Retina (tissue), 1 donor: ENCODE data around the gene DNAJC11.
"Not testable (repeated sequence)": the region's sequence is repeated elsewhere in the genome, so short reads cannot be mapped to it uniquely, and the experiment has no call there.

Experiments
- DNase-seq: peaks from one replicate; pipeline ENCODE4 v3.0.0-alpha.2; 2016

The DNAJC11 gene, protein sequence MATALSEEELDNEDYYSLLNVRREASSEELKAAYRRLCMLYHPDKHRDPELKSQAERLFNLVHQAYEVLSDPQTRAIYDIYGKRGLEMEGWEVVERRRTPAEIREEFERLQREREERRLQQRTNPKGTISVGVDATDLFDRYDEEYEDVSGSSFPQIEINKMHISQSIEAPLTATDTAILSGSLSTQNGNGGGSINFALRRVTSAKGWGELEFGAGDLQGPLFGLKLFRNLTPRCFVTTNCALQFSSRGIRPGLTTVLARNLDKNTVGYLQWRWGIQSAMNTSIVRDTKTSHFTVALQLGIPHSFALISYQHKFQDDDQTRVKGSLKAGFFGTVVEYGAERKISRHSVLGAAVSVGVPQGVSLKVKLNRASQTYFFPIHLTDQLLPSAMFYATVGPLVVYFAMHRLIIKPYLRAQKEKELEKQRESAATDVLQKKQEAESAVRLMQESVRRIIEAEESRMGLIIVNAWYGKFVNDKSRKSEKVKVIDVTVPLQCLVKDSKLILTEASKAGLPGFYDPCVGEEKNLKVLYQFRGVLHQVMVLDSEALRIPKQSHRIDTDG

DNA sequence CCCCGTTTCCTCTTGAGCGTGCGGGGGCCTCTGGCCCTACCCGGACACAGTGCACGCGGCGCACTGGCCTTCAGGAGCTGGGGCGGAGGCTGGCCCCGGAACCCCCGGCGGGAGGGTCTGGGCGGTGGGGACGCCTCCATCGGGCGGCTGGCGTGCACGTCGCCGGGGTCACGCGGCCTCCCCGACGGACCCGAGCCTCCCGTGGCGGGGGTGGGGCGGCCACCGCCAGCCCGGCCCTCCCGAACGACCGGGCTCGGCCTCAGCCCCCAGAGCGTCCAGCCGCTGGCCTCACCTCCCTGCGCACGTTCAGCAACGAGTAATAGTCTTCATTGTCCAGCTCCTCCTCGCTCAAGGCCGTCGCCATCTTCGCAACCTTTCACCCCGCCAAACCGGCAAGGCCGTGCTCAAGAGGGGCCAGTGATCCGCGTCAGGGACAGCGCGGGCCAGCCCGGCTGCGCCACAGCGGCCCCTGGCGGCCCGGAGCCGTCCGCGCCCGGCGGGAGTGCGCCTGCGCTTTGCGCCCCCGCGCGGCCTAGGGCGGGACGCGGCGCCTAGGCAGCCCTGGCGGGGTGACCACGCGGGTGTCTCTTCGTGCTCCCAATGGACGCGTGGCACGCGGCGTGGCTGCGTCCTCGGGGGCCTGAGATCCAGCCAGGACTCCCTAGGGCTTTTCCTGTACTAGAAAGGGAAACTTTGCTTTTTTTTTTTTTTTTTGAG, at the start of gene DNAJC11:
Gene DNAJC11 (minus strand): TSS at position 380 of the 717 bp plus-strand sequence. CDS start 16 bp downstream, at position 364.
- DNase-seq, result peak; percentile 87

DNA sequence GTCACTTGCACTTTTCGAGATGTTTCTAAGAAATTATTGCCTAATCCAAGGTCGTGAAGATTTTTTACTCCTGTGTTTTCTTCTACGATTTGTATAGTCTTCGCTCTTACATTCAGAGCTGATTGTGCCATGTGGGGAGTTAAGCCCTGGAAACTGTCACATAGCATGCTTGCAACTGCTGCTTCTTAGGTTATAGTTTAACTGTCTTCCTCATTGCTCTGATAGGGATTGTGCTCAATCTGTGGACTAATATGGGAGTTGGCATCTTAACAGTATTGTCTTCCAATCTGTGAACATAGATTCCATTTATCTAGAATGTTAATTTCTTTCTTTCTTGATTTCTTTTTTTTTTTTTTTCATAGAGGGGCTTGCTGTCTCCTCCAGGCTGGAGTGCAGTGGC, 48.9 kb upstream of the DNAJC11 start:
- no peak for DNase-seq

DNA sequence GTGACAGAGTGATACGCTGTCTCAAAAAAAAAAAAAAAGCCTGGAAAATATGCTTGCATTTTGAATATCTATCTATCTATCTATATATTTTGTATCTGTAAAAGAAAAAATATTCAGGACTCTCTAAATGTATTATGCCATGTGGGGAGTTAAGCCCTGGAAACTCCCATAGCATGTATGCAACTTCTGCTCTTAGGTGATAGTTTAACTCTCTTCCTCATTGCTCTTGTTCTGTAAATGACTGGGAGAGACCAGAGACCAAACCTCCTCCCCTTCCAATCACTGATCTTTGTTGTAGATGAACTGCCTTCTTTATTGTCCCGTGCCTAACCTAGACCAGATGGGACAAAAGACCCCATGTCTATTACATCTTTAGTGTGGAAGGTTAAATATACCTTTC, 46.1 kb upstream of the DNAJC11 start:
- no peak for DNase-seq

DNA sequence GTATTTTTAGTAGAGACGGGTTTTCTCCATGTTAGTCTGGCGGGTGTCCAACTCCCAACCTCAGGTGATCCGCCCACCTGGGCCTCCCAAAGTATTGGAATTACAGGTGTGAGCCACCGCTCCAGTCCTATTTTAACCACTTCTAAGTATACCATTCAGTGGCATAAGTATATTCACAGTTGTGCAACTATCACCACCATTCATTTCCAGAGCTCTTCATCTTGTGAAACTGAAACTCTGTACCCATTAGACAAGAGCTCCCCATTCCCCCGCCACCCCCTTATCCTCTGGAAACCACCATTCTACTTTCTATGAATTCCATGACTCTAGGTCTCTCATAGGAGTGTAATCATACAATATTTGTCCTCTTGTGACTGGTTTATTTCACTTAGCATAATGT, 43.5 kb upstream of the DNAJC11 start:
- no peak for DNase-seq

DNA sequence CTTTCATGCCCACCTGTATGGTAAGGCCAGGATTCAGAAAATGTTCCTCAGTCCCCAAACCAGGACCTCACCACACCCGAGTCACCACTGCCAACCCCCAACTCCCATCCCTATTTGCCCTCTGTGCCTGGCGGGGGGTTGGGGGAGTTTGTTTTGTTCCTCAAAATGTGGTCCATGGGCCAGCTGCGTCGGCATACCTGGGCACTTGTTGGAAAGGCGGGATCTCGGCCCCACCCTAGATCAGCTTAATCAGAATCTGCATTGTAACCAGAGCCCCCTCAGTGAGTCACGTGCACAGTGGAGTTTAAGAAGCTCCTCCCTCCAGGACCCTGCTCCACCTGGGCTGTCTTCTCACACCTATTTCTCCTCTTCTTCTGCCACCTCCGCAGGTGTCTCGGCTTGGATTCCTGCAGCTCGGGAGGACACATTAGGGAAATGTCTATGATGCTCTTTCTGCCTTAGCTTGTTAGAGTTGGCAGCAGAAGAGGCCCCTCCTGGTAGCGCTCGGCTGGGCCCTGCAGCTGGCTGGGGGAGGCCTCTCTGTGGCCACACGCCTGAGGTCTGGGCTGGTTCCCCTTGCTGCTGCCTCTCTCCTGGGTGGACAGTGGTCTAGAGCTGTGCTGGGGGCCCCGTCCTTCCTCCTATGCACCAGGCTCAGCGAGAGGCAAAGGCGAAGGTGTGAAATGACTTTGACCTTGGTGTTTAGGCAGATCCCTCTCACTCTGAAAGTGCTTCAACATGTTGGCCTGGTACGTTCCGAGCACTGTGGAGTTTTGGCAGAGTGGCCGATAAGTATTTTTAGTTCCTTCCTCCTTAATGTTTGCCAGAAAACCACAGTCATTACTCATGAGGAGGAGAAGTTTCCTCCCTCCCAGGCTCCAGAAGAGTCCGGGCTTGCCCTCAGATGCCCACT, 41.8 kb upstream of the DNAJC11 start:
- peak; percentile 31 for DNase-seq

DNA sequence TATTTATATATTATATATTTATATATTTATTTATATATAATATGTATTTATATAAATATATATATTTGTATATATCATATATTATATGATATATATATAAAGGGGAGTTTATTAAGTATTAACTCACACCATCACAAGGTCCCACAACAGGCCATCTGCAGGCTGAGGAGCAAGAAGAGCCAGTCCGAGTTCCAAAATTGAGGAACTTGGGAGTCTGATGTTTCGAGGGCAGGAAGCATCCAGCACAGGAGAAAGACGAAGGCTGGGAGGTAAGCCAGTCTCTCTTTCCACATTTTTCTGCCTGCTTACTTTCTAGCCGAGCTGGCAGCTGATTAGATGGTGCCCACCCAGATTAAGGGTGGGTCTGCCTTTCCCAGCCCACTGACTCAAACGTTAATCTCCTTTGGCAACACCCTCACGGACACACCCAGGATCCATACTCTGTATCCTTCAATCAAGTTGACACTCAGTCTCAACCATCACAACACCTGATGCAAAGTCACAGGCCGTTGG, 41.1 kb upstream of the DNAJC11 start:
- DNase-seq, result peak; percentile 50

DNA sequence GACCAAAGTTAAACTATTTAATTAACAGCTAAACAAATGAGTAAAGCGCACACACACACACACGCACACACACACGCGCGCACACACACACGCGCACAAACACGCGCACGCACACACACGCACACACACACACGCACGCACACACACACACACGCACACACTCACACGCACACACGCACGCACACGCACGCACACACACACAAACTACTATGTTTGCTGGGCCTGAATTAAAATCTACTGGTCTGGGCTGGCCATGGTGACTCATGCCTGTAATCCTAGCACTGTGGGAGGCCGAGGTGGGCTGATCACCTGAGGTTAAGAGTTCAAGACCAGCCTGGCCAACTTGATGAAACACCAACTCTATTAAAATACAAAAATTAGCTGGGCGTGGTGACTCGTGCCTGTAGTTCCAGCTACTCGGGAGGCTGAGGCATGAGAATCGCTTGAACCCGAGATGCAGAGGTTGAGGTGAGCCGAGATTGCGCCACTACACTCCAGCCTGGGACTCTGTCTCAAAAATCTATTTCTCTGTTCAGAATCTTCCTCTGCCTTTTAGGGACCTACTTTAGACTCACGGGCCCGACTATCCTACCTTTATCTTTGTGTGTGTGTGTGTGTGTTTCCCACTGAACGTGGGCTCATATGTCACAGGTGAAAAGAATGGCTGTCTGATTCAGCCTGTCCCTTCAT, 37.5 kb upstream of the DNAJC11 start:
- no peak for DNase-seq

DNA sequence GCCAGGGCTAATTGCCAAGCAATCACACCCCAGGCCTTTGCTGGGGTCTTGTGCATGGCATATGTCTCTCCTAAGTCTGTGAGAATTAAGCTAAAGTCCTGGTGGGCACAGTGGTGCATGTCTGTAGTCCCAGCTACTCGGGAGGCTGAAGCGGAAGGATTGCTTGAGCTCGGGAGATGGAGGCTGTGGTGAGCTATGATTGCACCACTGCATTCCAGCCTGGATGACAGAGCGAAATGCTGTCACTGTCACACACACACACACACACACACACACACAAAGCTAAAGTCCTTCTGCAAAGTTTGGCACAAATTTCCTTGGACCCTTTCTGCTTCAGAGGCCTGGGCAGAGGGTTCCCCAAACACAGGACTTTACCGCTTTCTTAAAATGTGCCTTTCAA, 31.3 kb upstream of the DNAJC11 start:
- DNase-seq, result no peak

DNA sequence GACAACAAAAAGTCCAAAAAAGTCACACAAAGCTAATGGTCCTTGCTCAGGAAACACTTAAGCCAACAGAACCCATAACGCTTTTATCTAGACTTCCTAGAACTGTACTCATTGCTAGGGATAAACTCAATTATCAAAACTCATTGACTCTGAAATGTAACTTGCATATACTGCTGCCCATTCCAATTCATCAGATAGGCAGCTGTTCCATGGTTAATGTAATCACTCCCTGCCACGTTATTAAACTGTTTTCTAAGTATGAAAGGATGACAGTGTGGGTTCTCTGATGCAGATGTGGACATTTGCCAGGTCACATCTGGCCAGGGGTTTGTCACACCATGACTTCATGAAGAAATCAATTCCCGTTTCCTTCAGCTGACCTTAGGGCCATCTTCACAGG, 30.3 kb upstream of the DNAJC11 start:
- no peak for DNase-seq

DNA sequence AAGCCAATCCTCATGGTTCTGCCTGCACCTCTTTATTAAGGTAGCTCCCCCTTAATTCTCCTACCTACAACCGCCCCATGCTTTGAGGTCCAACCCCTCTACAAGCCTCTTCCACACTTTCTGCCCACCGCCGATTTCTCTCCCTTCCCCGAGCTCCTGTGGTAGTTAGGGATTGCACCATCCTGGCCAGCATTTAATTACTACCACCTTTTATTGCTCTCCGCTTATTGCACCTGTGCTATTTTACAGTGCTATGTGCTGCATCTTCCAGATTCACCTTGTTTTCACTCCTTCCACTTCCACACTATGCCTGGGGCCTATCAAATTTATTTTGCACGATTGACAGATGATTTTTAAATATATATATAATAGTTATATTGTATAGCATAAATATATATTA, 29.3 kb upstream of the DNAJC11 start:
- no peak for DNase-seq

DNA sequence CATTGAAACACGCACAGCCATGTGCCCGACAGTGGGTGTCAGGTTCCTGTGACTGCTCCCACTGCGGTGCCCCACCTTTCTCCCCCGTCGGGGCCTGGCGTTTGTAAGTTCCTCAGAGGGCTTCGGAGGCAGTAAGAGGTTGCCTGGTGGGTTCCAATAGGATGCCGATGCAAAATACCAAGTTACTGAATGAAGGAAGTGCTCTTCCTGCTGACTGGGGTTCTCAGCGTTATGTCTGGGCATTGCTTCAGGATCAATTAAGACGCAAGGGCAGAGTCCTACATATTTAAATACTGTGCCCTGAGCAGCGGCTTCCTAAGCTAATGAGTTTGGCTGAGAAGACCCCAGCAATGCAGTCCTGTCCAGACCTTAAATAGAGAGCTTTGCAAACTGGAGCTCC, 28.9 kb upstream of the DNAJC11 start:
- DNase-seq, result no peak

DNA sequence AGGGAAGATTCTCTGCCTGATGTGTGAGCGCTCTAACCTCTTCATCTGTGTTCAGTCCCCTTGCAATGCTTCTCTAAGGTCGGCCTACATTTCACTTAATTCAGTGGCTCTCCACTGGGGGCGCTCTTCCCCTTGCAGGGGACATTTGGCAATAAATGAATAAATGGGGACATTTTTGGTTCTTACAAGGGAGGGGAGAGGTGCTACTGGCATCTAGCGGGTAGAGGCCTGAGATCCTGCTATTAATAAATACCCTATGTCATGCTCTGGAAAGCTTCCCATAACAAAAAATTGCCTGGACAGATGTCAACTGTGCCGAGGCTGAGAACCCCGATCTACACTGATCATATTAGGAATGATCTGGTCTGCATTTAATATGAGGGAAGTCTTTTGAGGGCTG, 25.9 kb upstream of the DNAJC11 start:
- peak; percentile 49 for DNase-seq

DNA sequence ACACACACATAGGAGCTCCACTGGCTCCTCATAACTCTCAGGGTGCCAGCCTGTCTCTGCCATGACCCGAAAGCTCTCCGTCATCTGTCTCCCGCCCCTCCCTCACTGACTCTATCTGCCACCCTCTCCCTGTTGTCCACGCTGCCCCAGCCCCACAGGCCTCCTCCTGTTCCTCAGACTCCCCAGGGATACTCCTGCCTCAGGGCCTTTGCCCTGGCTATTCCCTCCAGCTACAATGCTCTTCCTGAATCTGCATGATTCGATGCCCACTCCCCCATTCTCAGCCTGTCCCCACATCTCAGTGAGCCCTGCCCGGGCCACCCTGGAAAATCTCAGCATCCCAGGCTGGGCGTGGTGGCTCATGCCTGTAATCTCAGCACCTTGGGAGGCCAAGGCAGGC, 24.6 kb upstream of the DNAJC11 start:
- DNase-seq, result no peak

DNA sequence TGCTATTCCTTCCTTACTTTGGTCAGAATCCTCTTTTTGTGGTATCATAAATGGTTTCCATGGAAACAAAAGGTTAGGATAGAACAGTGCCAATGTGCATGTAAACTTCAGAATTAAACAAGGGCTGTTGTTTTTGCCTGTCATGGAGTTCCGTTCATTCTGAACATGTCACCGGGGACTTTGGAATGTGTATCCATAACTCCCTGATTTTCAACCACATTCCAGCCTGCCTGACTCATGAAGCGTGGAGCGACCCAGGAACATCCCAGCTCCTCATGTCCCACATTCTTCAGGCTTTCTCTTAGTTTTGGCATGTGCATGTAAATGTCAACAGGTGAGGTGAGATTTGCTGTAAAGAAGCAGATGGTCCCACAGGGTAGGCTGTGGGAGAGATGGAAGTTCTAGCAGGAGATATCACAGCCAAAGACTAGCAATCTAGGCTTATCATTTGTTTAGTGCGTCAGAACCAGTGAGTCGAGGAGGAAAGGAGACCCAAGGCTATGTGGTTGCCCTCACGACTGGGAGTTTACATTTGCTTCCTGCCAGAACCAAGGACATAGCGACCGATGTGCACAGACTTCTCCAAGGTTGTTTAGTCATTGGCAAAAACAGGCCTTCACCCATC, 23.0 kb upstream of the DNAJC11 start:
- DNase-seq, result no peak

DNA sequence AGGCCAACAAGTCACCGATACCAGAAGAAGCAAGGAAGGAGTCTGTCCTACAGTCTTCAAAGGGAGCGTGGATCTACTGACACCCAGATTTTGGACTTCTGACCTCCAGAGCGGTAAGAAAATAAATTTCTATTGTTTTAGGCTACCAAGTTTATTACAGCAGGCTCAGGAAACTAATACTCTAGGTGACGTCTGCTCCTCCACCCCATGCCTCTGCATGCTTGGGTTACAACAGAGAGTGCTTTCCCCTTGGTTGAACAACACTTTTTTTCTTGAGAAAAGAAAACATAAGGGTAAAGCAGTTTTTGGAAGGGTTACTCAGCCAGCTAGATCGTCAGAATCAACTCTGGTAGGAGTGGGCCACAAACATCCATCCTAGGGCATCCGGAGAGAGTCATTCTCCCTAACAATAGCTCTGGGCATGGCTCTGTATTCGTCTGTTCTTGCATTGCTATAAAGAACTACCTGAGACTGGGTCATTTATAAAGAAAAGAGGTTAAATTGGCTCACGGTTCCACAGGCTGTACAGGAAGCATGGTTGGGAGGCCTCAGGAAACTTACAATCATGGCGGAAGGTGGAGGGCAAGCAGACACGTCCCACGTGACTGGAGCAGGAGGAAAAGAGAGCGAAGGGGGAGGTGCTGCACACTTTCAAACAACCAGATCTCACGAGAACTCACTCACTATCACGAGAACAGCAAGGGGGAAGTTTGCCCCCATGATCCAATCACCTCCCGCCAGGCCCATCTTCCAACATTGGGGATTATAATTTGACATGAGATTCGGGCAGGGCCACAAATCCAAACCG, 22.2 kb upstream of the DNAJC11 start:
- DNase-seq, result no peak

DNA sequence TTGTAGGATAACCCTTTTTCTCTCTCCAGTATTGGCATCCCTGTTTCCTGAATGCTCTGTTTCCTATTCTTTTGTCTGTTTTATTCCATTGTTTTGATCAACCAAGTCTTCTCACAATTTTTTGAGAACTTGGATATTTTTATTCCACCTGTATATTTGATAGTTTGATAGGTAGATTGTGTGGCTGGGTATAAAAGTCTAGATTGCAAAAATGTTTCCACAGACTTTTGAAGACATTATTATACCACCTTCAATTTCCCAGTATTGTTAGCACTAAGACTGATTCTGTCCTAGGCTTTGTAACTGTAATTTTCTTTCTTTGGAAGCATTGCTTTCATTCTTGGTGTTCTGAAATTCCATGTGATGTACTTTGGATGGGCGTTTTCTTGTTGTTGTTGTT, 9.6 kb upstream of the DNAJC11 start:
- DNase-seq, result no peak

DNA sequence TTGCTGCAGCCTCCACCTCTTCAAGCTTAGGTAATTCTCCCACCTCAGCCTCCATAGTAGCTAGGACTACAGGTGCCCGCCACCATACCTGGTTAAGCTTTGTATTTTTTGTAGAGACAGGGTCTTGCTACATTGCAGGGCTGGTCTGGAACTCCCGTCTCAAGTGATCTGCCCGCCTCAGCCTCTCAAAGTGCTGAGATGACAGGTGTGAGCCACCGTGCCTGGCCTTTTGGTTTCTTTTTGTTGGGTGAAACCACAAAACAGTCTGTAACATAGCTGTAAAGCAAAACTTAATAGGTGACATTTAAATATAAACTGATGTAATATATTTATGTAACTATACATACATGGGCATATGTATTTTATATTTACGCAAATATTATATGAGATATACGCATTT, 3.1 kb upstream of the DNAJC11 start:
- DNase-seq, result no peak

DNA sequence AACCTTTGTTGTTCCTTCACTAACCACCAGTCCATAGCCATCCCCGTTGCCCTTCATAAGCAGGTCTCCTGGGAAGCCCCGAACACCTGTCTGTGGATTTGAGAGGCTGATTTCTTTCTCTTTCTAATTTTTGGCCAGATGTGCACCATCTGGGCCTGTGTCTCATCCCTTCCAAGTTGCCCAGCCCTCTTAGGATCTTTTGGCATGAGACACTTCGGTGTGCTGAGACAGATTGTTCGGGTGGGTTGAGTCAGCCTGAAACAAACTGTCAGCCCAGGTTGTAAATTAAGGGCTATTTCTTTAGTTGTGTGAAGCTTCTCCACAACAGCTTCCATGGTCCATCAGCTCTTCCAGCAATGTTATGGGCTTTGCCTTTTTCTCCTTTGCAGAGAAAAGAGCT, 1.4 kb upstream of the DNAJC11 start:
- DNase-seq, result no peak

DNA sequence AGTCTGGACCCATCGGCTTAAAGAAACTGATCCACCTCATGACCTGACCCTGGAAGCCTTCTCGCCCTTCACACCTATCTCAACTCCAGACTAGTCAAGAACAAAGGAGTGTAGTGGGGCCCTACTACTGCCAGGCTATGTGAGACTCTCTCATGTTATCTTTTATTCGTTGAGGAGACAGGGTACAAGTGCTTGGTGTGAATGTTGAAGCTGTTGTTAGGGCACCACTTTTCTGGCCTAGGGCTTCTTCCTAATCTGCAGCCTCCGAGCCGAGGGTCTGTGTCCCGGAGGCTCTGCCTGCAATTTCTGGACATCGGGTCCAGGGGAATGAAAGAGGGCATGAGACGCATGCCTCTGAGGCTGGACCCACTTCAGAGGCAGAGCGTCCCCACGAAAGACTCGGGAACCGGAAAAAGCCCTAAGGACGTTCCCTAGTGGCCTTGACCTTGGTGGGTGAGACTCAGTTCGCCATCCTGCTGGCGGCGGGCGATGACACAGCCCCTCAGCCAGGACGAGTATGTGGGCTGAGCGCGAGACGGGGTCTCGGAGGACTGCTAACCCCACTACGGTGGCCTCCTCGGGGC, 671 bp downstream of the DNAJC11 start:
- no peak for DNase-seq

DNA sequence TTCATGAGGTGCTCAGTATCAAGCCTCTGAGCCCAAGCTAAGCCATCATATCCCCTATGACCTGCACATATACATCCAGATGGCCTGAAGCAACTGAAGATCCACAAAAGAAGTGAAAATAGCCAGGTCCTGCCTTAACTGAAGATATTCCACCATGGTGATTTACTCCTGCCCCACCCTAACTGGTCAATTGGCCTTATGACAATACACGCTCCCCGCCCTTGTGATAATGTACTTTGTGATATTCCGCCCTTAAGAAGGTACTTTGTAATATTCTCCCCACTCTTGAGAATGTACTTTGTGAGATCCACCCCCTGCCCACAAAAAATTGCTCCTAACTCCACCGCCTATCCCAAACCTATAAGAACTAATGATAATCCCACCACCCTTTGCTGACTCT, 1.7 kb downstream of the DNAJC11 start:
- not testable (repeated sequence) for DNase-seq
